ENCODE data around the gene NOS2. TPM values are rescaled to one million over a fixed set of nuclear protein-coding genes. Genes with fewer than 3 reads are reported as not detected.

Gene NOS2
- total RNA-seq, 6 donors from 2014 or later = 0.29 to 1.7 (median 0.78) TPM; not detected in 1

DNA sequence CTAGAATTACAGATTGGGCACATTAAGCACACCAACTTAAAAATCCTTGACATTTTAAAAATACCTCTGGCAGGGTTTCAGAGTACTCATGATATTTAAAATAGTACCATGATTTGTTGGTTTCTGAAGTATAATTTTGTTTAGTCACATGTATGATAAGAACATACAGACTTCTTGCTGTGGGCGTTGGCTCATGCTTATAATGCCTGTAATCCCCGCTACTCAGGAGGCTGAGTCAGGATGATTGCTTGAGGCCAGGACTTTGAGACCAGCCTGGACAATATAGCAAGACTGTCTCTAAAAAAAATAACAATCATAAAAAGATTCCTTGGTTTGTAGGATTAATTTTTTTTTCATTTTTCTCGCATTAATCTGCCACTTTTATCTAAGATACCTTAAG lies 78.5 kb downstream of the NOS2 start:
- ATAC-seq (ENCODE audit: low FRiP score in 2 of 2) = no peak
- H3K9me3 ChIP-seq = no peaks in the 10 kb centered on the region
- TF ChIP-seq, protein P1, sequence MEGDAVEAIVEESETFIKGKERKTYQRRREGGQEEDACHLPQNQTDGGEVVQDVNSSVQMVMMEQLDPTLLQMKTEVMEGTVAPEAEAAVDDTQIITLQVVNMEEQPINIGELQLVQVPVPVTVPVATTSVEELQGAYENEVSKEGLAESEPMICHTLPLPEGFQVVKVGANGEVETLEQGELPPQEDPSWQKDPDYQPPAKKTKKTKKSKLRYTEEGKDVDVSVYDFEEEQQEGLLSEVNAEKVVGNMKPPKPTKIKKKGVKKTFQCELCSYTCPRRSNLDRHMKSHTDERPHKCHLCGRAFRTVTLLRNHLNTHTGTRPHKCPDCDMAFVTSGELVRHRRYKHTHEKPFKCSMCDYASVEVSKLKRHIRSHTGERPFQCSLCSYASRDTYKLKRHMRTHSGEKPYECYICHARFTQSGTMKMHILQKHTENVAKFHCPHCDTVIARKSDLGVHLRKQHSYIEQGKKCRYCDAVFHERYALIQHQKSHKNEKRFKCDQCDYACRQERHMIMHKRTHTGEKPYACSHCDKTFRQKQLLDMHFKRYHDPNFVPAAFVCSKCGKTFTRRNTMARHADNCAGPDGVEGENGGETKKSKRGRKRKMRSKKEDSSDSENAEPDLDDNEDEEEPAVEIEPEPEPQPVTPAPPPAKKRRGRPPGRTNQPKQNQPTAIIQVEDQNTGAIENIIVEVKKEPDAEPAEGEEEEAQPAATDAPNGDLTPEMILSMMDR (IDR thresholded peaks at IDR 0.05) = no peak
- TF ChIP-seq EP300 (IDR thresholded peaks at IDR 0.05) (no peak), POLR2AphosphoS5 (IDR thresholded peaks at IDR 0.05) (no peak), POLR2A (IDR thresholded peaks at IDR 0.05) (no peak)

More for the DNA sequence above, 78.5 kb downstream of the NOS2 start:
- DNase-seq = no peak
- Histone ChIP-seq H3K27ac (no peak overlapping the region), H3K36me3 (no peaks in the 10 kb centered on the region), H3K27me3 (no peaks in the 10 kb centered on the region), H3K4me1 (no peaks in the 10 kb centered on the region), H3K4me3 (no peak overlapping the region)
- WGBS, 2 donors = 71 to 72% methylated on average over 3 of the region's 3 CpGs

Small RNAs within 50 kb of the gene (small RNA-seq; reads per million reads assigned to genes)
- 0 reads per million in 4 donors for gene AC130289.1
- gene AC130289.2 = 0 reads per million in 4 donors

Other genes starting within 250 kb of the NOS2 start
- gene LGALS9, start 169.3 kb downstream of the NOS2 start, total RNA-seq = 100 to 1,000 TPM in 5 of 6 donors, 10 to 100 TPM in 1; 64.6 to 238 (median 150) TPM
- 10 to 100 TPM in 5 of 6 donors, 1 to 10 TPM in 1; 9.1 to 26.8 (median 14.4) TPM for gene LYRM9, start 92.8 kb upstream of the NOS2 start, total RNA-seq
- 10 to 100 TPM; 16.1 to 34.5 (median 19.9) TPM for gene NLK, start 242.1 kb upstream of the NOS2 start, total RNA-seq

Measured in upper lobe of left lung (tissue), 6 donors.